AG04449 (cell line): ENCODE measurements around the gene CCNT1.

Source experiments
- CTCF ChIA-PET: fragments of 350-600 bp; formaldehyde crosslinking; extraction: SDS; loops from one replicate; lab custom pipeline; 2021; ENCODE audit warnings: antibody characterized with exemption; lab: Yijun Ruan, JAX
- POLR2A ChIA-PET: fragments of 400-600, 350-600 bp; formaldehyde crosslinking; extraction: SDS; loops from one replicate; lab custom pipeline; 2020; ENCODE audit warnings: antibody characterized with exemption, inconsistent platforms; lab: Yijun Ruan, JAX
- DNase-seq: peaks from one replicate; pipeline ENCODE4 v3.0.0-alpha.2; 2010; ENCODE audit warnings: low read depth, low spot score
- H3K4me3 ChIP-seq: 2 replicates; pipeline ENCODE4 v1.5.1; 2011; ENCODE audit warnings: low read depth, mild to moderate bottlenecking, control low read depth, low read length
- TF ChIP-seq, protein P1 (sequence below): IDR thresholded peaks from one replicate; pipeline ENCODE4 v1.5.1; 2011; ENCODE audit warnings: mild to moderate bottlenecking, moderate library complexity, low read length, control low read depth, inconsistent platforms; ENCODE audit not compliant: insufficient read depth; ENCODE audit errors: missing control alignments

The CCNT1 gene

DNA sequence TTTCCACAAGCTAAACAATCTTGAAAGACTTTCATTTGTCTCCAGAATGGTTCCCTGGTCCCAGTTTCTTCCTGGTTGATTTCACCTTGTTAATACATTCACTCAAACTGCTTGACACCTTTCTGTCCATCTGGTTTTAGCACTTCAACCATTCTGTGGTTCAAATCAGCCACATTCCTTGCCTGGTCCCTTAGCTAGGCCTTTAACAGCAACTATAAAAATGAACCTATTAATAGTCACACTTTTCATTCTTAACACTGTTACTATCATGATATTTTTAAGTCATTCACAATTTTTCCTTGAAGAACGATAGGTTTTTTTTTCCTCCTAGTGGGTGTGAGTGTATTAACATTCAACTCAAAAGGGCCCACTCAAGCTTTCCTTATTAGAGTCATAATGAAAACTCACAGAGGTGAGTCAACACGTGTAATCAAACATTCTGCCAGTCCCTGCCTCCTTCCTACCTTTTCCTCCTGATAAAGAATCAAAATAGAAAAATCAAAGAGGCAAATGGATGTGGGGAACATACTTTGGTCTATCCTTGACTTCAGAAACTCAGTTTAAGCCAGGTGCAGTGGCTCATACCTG lies 34.4 kb upstream of the CCNT1 start:
- H3K4me3 ChIP-seq, result no peak overlapping the region
- no peak for DNase-seq
- CTCF ChIA-PET, result interaction anchor here (0.8 to 18.5 kb wide), 6 partner anchors 8 to 64 kb away, joined by 3 to 601 read pairs (median 12); partner anchors contain the start of gene ADCY6
- TF ChIP-seq, protein P1, sequence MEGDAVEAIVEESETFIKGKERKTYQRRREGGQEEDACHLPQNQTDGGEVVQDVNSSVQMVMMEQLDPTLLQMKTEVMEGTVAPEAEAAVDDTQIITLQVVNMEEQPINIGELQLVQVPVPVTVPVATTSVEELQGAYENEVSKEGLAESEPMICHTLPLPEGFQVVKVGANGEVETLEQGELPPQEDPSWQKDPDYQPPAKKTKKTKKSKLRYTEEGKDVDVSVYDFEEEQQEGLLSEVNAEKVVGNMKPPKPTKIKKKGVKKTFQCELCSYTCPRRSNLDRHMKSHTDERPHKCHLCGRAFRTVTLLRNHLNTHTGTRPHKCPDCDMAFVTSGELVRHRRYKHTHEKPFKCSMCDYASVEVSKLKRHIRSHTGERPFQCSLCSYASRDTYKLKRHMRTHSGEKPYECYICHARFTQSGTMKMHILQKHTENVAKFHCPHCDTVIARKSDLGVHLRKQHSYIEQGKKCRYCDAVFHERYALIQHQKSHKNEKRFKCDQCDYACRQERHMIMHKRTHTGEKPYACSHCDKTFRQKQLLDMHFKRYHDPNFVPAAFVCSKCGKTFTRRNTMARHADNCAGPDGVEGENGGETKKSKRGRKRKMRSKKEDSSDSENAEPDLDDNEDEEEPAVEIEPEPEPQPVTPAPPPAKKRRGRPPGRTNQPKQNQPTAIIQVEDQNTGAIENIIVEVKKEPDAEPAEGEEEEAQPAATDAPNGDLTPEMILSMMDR, result no peak
- POLR2A ChIA-PET, result no interaction called here

DNA sequence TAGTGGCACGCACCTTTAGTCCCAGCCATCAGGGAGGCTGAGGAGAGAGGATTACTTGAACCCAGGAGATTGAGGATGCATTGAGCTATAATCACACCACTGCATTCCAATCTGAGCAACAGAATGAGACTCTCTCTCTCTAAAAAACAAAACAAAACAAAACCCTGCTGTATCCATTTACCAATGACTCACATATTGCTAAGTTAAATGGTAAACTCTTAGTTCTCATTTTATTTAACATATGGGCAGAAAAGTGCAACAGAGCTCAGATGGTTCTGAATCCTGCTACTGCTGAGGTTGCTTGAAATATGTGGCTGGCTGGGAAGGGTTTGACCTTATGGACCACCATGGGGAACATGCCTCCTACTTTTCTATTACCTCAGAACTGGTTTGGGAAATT lies 33.7 kb upstream of the CCNT1 start:
- H3K4me3 ChIP-seq, result no peak overlapping the region
- ChIA-PET CTCF (interaction anchor here (0.8 to 18.5 kb wide), 6 partner anchors 8 to 65 kb away, joined by 3 to 601 read pairs (median 12); partner anchors contain the start of gene ADCY6), POLR2A (no interaction called here)
- DNase-seq, result no peak
- TF ChIP-seq, protein P1, result no peak

DNA sequence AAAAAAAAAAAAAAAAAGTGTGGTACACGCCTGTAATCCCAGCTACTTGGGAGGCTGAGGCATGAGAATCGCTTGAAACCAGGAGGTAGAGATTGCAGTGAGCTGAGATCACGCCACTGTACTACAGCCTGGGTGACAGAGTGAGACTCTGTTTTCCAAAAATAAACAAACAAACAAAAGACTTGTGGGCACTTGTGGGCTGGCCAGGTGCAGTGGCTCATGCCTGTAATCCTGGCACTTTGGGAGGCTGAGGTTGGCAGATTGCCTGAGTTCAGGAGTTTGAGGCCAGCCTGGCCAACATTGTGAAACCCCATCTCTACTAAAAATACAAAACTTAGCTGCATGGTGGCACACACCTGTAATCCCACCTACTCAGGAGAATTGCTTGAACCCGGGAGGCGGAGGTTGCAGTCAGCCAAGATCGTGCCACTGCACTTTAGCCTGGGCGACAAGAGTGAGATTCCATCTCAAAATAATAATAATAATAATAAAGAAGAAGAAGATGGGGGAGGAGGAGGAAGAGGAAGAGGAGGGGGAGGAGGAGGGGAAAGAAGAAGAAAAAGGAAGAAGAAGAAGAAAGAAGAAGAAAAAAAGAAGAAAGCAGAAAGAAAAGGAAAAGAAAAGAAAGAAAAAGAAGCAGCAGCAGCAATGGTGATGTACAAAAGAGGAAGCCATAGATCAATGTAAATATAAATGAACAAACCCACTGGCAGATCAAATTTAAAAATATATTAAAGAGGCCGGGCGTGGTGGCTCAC lies 27.9 kb upstream of the CCNT1 start:
- H3K4me3 ChIP-seq, result no peak overlapping the region
- POLR2A ChIA-PET, result no interaction called here
- CTCF ChIA-PET, result interaction anchor here (2.0 kb wide), 1 partner anchor 9 kb away, joined by 12 read pairs; no protein-coding TSS in a partner anchor

DNA sequence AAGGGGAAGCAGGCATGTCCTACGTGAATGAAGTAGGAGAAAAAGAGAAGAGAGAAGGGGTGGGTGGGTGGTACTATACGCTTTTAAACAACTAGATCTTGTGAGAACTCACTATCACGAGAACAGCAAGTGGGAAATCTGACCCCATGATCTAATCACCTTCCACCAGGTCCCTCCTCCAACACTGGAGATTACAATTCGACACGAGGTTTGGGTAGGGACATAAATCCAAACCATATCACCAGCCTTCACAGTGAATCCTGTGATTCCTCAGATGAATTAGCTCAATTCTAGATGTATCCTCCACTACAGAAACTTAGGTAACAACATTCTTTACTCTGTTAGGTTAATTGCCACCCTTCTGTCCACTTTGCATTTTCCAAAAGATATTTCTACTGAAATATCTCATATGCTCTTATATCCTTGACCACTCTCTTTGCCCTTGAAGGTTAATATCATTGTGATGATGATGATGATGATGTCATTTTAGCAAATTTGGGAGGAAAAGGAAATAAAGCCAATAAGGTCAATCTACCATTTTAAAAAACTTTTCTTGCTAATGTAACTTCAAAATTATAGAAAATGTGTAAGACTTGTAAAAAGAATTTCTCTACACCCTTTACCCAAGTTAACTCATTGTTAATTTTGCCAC lies 23.2 kb upstream of the CCNT1 start:
- ChIA-PET CTCF (interaction anchor here (1.1 to 5.2 kb wide), 5 partner anchors 12 to 150 kb away, joined by 3 to 58 read pairs (median 4); no protein-coding TSS in a partner anchor), POLR2A (no interaction called here)
- TF ChIP-seq, protein P1, result no peak
- no peak for DNase-seq
- no peak overlapping the region for H3K4me3 ChIP-seq

More for the DNA sequence above, 27.9 kb upstream of the CCNT1 start:
- DNase-seq, result no peak
- TF ChIP-seq, protein P1, result no peak

- no peak overlapping the region for H3K4me3 ChIP-seq
- DNase-seq, result no peak
- CTCF ChIA-PET, result interaction anchor here (1.5 to 5.2 kb wide), 3 partner anchors 10 to 78 kb away, joined by 4 to 58 read pairs (median 6); no protein-coding TSS in a partner anchor
- TF ChIP-seq, protein P1, result no peak
- POLR2A ChIA-PET, result no interaction called here
Observed at GRCh38 chr12:48736456-48736855, 19.9 kb upstream of the CCNT1 start.
